Measurements from ENCODE around the gene UTP4.

UTP4 gene

DNA sequence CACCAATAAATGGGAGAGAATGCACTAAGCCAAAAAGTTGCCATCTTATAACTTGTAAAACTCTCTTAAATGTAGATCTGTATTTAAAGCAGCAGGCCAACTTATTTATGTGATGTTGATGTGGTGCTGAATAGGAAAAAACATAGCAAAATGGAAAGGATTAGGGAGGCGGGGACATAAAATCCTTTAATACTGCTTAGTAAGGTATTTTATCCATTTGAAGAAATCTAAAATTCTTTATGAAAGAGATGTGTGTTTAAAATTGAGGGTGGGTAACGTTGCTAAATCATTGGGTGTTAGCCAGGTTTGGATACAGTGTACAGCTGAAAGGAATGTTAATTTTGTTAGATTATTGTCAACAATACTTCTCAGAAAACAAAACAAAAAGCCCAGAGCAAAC lies 68.8 kb downstream of the UTP4 start:
- Histone ChIP-seq H3K4me3 (no peak overlapping the region), H3K27ac (no peak overlapping the region), H3K36me3 (no peaks in the 10 kb centered on the region), H3K9ac (no peak overlapping the region), H3K9me3 (no peaks in the 10 kb centered on the region), H3K4me2 (no peak overlapping the region), H3K27me3 (no peaks in the 10 kb centered on the region), H4K20me1 (peaks cover 12% of the 10 kb centered on the region; the same call in 1 of the 2 replicates), H3K4me1 (no peaks in the 10 kb centered on the region)
- no peak for TF ChIP-seq Cebpa-rat (IDR thresholded peaks at IDR 0.05)

DNA sequence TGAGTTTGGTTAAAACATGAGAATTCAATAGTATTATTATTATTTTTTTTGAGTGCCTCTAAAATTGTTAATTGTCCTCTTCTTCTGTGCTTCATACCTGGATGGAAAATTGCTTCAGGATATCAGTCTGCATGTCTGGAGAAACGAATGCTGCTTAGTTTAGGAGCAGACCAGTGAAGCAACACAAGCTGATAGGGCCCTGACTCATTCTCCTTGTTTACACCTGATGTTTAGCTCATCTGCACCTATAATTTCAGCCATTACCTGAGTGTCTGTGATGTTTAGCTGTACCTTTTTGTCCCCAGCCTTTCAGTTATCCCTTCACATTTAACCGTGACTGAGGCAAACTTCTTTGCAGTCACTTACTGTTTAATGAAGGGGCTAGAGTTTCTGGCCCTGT lies 69.3 kb downstream of the UTP4 start:
- Histone ChIP-seq H3K27ac (no peak overlapping the region), H3K4me1 (no peaks in the 10 kb centered on the region), H3K36me3 (no peaks in the 10 kb centered on the region), H3K9ac (no peak overlapping the region), H3K4me3 (no peak overlapping the region), H3K9me3 (no peaks in the 10 kb centered on the region), H3K4me2 (no peak overlapping the region), H4K20me1 (peaks cover 12% of the 10 kb centered on the region; the same call in 1 of the 2 replicates), H3K27me3 (no peaks in the 10 kb centered on the region)
- no peak for TF ChIP-seq Cebpa-rat (IDR thresholded peaks at IDR 0.05)

DNA sequence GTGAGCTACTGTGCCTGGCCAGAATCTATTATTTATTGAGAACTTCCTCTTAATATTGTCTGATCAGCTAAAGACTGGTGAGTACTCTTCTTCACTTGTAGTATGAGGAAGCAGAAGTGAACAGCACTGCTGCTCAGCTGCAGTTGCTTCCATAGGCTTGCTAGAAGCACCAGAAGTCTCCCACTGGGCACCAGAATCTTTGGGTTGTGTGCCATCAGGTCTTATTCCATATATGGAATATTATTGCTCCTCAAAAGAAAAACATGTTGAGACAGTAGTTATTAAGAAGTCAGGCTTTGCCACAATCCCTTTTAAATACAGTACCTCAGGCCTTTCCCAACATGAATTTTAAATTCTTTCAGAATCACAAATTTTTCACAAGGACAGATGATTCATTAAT lies 71.7 kb downstream of the UTP4 start:
- TF ChIP-seq Cebpa-rat (IDR thresholded peaks at IDR 0.05): no peak
- Histone ChIP-seq H3K36me3 (no peaks in the 10 kb centered on the region), H4K20me1 (peaks cover 6% of the 10 kb centered on the region; the same call in 1 of the 2 replicates), H3K27ac (no peak overlapping the region), H3K9ac (no peak overlapping the region), H3K27me3 (no peaks in the 10 kb centered on the region), H3K4me2 (no peak overlapping the region), H3K4me3 (no peak overlapping the region), H3K9me3 (no peaks in the 10 kb centered on the region), H3K4me1 (no peaks in the 10 kb centered on the region)

DNA sequence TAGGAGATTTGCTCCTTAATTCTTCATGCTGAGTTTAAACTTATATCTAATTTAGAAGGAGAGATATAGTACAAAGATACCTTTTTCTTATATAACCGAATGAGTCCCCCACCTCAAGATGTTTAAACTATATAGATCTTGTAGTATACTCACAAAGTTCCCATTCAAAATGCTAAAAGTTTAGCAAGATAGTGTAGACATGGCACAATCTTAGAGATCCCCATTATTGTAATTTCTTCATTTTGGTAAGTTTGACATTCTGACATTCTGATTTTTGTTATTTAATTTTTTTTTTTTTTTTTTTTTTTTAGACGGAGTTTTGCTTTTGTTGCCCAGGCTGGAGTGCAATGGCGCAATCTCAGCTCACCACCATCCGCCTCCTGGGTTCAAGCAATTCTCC lies 77.3 kb downstream of the UTP4 start:
- H3K4me1 ChIP-seq: no peaks in the 10 kb centered on the region
- no peak overlapping the region for H3K27ac ChIP-seq
- H3K4me2 ChIP-seq: no peak overlapping the region
- 0 out of 2 replicates have a peak, but pooled peaks cover 4% of the 10 kb centered on the region for H3K36me3 ChIP-seq
- H3K4me3 ChIP-seq: no peak overlapping the region
- TF ChIP-seq Cebpa-rat (IDR thresholded peaks at IDR 0.05): no peak
- no peaks in the 10 kb centered on the region for H3K27me3 ChIP-seq
- H3K9me3 ChIP-seq: no peaks in the 10 kb centered on the region
- peaks cover 5% of the 10 kb centered on the region; the same call in 1 of the 2 replicates for H4K20me1 ChIP-seq
- no peak overlapping the region for H3K9ac ChIP-seq

DNA sequence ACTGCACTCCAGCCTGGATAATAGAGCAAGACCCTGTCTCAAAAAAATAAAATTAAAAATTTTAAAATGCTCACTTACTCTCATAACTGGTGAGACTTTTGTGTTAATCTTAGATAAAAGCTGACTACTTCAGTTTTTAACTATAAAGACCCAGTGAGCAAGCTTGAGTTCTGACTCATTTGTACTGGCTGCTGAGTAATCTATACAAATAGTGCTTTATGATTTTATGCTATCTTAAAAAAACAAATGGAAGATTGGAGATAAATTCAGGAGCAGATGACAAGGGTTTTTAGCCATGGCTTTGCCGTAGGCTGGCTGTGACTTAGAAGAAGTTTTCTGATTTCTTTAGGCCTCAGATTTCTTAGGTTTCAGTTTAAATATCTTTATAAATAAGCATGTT lies 85.0 kb downstream of the UTP4 start:
- Histone ChIP-seq H3K27ac (no peak overlapping the region), H4K20me1 (peaks cover 19% of the 10 kb centered on the region; the same call in 1 of the 2 replicates), H3K9ac (no peak overlapping the region), H3K4me2 (no peak overlapping the region), H3K4me1 (no peaks in the 10 kb centered on the region), H3K36me3 (no peaks in the 10 kb centered on the region), H3K27me3 (no peaks in the 10 kb centered on the region), H3K9me3 (no peaks in the 10 kb centered on the region), H3K4me3 (no peak overlapping the region)
- TF ChIP-seq Cebpa-rat (IDR thresholded peaks at IDR 0.05): no peak

All from BLaER1 (cell line).